T follicular helper cell (primary cell): ENCODE data around the gene DMBX1.

Experiments used
- DNase-seq: peaks from one replicate; pipeline ENCODE4 v3.0.0-alpha.2; 2020; ENCODE audit warnings: low read depth

Gene DMBX1

DNA sequence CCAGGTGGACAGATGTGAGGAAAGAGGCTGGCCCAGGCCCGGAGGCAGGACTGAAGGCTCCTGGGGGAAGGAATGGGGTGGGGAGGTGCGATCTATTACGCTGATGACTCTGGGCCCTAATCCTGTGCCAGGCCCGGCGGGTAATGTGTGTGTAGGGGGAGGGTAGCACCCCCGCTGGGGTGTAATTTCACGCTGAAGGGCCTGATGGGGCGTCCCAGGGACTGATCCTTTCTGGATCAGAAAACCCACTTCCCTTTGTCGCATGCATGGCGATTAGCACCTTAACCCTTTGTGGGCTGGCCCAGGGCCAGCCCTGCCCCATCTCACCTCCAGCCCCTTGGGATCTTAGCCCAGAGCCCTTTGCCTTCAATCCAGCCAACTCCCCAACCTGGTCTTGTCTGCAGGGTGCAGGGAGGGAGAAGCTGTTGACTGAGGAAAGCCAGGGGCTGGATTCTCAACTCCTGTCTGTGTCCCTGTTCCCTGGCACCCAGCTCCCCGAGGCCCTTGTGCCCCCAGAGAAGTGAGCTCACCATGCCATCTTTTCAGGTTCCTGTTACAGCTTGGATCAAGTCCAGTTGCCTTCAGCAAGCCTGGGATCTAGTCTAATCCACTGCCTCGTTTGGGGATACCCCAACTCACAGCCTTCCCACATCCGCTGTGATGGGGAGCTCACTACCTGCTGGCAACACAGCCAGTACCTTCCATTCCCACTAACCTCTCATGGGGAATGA is 35.8 kb downstream of the DMBX1 start:
- DNase-seq: no peak

DNA sequence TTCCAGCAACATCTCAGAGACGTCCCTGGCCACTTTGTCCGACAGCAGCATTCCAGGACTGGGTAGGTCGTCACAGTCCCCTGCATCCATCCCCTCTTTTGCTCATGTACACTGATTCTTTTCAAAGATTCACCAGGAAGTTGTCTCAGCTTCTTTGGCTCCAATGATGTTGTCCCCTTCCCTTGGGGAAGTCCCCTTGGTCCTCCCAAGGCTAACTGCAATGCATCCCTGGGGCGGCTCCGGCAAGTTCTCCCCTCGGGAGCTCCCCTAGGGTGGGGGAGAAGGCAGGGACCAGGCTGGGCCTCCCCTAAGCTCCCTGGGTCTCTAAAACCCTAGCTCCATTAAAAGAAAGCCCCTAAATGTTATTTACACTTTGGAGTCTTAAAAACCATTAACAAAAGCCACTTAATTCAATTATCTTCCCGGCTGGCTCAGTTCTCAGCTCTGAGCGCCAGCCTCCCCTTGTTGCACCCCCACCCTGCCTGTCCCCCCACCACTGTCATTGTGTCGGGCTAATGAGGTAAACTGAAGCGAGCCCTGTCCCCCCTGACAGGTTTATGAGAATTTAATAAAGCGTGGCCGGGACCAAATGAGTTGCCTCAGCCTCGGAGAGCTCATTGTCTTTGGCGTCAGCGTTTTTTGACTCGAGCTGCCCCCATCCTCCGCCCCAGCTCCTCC is 36.5 kb downstream of the DMBX1 start:
- no peak for DNase-seq

DNA sequence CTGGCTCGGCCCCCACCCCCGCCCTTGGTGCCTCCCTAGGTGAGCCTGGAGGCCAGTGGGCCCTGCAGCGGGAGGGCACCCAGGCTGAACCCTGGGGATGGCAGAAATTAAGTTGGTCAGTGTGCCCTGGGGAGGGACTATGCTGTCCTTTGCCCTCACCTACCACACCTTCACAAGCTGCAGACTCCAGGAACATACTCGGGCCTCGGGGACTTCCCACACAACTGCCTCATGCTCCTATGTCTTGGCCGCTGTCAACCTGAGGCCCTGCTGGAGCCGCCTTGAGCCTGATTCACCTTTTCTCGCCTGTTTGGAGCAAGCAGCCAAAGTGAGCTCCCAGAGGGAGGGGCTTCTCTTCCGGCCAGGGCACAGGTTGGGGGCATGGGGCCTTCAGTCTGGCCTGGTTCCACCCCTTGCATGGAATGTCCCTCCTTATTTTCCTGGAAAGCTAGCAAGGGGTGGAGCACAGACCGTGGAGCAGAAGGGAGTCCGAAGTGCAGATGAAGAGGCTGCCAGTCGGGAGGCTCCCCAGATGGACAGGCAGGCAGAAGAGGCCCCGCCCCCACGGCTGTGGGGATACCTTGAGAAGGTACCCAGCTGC is 37.2 kb downstream of the DMBX1 start:
- no peak for DNase-seq

DNA sequence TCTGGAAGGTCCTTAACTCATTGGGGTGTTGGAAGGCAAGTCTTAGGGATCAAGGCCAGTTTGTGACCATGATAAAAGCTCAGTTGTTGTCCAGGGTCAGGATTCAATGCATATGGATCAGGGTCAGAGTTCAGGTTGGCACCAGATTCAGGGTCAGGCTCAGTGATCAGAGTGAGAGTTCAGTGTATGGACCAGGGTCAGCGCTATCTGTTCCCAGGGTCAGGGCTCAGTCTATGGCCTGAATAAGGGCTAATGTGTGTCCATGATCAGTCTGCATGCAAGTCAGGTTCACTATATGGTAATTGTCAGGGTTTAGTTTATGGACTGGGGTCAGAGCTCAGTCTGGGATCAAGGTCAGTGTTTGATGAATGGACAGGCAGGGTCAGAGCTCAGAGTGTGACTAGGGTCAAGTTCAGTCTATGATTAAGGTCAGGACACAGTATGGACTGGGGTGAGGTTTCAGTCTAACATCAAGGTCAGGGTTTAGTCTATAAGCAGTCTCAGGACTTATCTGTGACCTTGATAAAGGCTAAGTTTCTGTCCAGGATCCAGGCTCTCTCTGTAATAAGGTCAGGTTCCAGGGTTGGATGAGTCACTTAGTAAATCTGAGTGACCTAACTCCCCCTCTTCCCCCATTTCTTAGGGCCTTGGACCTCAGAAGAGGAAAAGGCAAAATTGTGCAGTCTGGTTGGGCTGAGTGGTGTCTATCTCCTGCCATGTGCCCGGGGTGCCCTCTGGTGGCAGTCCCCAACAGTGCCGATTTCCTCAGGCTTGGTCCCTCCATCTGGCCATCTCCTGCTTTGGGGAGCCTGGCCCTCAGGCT is 38.0 kb downstream of the DMBX1 start:
- peak; percentile 44 for DNase-seq

DNA sequence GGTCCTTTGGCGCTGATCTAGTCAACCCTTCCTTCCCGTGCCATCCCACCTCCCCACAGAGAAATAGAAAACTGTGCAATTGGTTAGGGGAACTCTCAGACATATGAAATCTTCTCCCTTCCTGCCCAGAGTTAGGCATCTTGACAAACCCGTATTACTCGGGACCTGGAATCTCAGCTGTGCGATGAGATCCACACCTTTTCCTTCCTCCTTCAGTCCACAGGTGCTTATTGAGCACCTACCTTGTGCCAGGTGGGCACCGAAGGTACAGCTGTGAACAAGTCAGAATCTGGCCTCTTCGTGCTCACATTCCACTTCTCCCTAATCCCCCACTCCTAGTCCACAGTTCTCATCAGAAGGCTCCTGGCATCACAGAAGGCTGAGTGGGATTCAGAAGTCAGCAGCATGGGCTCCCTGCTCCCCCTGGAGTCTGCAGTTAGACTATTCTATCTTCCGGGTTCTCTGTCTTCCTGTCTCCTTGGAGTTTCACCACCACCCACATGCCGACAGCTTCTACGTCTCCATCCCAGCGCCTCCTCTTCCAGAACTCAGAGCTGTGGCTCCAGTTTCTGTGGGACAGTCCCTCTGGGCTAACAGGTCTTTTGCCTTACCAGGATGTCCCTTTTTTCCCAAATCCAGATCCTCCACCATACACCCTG is 38.8 kb downstream of the DMBX1 start:
- DNase-seq: no peak

DNA sequence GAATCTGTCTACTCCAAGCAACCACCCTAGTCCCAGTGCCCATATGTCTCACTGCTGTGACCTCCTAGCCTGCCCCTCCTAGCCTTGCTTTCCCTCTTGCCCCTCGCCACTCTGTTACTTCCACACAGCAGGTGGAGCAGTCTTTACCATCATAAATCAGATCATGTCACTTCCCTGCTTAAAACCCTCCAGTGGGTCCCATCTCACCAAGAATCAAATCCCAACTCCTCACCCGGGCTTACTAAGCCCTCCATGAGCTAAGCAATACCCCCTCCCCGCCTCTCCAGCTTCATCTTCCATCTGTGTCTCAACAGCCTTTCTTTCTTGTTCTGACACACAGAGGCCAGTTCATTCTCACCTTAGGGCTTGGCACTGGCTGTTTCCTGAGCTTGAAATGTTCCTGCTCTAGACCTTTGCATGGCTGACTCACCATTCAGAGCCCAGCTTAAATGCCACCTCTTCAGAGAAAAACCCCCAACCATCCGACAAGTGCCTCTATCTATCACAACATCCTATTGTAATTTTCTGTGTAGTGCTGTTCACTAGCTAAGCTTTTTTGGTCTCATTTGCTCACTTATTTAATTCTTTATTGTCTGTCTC is 39.5 kb downstream of the DMBX1 start:
- DNase-seq: no peak

DNA sequence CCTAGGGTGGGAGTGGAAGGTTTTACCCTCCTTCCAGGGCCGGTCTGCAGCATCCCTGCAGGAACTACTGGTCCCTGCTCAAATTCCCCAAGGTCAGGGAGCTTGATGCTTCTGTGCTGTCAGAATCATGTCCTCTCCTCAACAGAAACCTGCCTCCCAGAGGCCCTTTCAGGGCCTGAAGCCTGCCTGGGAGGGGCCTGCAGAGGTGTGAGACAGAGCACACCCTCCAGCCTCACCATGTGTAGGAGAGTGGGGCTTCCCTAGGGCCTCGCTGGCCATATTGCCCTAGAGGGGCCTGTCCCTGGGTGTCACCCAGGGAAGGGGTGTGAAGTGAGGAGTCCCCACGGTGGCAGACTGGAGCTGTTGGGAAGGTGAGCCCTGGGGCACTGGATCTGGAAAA is 40.7 kb downstream of the DMBX1 start:
- DNase-seq: no peak

DNA sequence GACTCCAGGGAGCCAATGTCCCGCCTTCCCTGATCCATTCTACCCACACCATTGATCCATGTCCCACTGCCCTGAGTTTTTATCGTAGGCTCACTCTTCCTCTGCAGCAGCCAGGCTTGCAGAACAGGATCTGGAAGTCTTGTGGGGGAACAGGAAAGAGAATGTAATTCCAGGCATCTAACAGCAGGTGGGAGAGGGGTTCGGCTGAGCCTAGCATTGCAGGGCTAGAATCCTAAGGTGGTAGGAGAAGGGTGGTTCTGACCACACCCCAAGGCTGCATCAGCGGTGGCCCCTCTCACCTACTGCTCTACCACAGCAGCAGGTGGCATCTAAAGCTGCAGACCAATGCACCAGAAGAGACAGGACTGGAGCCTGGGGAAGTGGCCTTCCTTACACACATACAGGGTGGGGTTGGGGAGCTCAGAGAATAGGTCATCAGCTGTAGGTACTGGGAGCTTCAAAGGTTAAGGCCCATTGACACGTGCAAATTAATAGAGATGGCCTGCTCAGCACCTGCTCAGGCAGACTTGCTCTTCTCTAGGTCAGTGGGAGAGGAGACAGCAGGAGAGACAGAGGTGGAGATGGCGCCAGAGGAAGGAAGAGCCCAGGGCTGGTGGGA is 41.3 kb downstream of the DMBX1 start:
- no peak for DNase-seq

DNA sequence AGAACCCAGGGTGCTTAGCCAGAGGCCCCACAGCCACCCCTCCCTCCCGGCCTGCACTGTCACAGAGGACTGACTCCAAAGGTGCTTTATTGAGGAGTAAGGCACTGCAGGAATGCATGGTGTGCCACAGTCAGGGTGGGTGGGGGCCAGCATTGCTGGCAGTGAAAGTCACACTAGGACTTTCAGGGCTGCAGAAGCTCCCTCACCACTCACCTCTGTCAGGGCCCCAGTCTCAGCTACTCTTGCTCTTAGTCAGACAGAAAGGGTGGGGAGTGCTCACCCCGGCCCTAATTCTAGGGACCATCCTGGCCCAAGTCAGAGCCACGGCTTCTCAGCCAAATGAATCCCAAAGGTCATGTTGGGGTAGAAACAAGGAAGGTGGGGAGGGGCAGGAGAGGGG is 42.5 kb downstream of the DMBX1 start:
- no peak for DNase-seq

DNA sequence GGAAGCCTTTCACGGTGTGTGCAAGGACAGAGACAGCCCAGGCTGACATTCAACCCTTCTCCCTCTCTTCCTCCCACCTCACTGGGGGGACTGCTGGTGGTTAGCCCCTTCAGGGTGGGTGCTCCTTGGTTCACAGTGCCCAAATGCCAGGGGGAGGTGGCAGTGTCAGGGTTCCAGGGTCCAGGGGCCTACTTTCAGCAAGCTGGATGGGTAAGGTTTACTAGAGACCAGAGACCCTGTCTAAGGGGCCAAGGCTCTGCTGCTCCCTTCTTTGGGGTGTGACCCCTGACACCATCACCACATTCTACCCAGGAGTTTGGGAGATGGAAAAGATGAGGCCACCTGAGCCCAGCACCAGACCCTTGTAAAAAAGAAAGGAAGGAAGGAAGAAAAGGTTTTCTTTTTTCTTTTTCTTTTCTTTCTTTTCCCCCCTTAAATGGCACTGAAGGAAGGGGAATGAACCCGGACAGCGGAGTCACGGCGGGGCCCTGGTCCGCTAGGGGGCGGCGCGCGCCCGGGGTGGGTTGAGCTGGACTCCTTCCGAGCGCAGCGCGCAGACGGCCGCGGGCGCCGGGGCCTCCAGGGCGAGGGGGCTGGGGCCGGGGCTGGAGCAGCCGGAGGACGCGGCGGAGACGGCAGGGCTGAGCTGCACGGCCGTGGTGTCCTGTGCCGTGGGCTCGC is 43.0 kb downstream of the DMBX1 start:
- peak; percentile 48 for DNase-seq

DNA sequence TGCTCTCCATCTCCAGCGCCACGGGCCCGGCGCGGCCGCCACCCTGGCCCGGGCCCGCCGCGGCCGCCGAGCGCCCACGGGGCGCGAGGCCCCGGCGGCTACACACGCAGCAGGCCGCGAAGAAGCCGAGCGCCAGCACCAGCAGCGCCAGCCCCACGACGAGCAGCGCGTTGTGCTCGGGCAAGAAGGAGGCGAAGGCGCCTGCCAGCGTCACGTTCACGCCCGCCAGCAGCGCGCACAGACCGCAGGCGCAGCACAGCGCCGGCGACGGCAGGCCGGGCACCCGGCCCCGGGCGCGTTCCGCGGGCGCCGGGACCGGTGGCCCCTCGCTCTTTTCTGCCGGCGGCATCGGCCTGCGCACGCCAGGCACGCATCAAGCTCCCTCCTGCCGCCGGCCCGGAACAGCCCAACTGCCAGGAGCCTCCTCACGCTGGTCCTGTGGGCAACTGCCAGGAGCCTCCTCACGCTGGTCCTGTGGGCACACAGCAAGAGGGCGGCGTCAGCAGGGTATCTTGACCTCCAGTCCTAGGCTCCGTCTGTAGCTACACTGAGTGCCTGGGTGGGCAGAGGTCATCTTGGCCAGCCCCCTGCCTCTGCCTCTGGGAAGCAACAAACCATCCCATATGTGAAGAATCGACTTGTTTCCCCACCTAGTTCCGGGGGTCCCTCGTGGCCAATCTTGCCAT is 43.7 kb downstream of the DMBX1 start:
- DNase-seq: peak; percentile 22

DNA sequence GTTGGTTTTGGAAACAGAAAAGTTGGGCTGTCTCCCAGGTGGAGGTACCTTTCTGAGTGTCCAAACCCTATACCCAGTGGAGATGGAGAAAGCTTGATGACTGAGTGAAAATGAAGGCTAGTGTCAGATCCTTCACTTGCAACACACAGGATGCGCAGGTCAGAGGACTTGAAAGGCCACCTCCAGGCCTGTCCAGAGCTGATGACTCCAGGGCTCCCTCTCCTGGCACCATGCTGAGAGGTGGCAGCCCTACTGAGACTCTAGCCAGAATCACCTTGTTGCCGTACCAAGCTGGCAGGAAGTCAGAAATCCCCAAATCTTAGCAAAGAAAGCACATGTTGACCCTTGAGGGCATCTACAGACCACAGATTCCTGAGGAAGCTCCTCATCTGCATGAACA is 45.4 kb downstream of the DMBX1 start:
- no peak for DNase-seq

DNA sequence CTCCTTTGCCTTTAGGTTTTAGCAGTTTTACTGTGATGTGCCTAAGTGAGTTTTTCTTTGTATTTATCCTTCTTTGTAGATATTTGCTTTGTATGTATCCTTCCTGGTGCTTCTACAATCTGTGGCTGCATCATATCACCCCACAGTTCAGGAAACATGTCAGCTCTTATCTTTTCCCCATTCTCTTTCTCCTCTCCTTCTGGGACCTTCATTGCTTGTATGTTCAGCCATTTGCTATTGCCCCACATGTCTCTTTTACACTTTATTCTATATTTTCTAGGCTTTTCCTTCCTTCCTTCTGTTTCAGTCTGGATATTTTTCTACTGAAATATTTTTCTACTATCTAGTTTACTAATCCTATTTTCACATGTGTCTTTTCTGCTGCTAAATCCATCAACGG is 46.9 kb downstream of the DMBX1 start:
- DNase-seq: no peak

DNA sequence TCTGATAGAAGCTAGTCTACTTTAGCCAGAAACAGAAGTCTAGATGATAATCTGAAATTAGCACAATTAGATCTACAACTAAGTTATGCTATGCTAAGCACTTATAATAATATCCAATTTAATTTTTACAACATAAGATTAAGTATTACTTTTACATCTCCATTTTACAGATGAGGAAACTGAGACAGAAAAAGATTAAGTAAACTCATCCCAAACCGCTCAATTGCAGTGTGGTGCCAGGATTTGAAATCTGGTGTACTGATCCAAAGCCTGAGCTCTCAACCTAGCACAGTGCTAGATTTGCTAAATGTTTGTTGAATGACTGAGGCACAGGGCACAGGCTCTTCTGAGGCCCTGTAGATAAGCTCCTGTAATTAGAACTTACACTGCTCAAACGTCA is 48.0 kb downstream of the DMBX1 start:
- DNase-seq: no peak

DNA sequence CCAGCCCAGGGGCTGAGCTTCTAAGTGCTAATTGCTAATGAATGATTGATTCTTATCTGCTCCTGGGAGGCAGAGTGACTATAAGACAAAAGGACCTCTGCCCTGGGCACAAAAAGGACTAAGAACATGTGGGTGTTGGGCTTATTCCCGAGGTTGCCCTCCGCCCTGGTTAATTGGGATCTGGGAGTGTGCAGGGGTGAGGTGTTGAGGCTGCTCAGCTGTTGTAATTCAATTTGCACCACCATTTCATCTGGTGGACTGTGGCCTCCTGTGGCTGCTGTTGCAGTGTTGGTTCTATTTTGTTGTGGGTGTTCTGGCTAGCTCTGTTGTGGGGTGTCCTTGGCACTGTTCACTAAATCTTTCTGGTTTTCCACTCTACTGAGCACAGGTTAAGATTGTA is 48.5 kb downstream of the DMBX1 start:
- no peak for DNase-seq
